NCI-H146 (cell line): ENCODE data around the gene C1orf232.
A peak's percentile ranks its signal among the peaks of the same experiment; 100 is the strongest.

Source experiments
- DNase-seq: peaks from one replicate; lab custom pipeline; 2025; lab: John Stamatoyannopoulos, UW

Gene C1orf232

DNA sequence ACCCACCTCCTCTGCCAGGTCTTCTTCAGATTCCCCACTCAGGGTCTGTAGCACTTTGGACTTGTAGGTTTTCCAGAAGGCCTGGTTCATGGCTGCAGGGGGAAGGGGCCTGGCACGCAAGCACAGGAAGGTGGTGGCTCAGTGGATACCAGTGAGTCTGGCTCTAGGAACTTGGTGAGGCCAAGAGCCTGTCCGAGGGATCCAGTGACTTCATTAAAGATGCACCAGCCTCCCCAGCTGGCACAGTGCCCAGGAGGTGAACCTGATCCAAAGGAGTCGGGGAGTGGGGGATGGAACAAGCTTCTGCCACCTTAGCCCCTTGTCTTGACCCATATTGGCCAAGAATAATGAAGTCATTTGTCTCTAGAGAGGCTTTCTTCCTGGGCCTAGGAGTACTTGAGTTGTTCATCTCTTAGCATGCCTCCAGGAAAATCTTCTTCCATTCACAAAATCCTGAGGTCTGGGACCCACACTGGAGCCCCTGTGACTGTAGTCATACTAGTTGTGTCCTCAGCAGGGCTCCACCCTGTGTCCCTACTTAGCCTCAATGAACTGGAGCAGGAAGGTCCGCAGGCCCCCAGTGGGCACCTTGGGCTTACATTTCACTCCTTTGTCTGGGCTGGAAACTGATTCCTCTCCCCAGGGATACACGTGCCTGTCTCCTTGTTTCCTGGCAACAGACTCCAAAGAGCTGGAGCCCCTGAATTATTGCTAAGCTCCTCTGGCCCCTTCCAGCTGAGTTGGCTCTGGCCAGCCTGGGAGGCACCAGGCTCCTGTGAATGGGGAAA is at the start of gene C1orf232:
TSS of gene C1orf232 (minus strand) at position 554 of the 788 bp plus-strand sequence. CDS start at position 90, 464 bp downstream.
- DNase-seq = peak; percentile 21

DNA sequence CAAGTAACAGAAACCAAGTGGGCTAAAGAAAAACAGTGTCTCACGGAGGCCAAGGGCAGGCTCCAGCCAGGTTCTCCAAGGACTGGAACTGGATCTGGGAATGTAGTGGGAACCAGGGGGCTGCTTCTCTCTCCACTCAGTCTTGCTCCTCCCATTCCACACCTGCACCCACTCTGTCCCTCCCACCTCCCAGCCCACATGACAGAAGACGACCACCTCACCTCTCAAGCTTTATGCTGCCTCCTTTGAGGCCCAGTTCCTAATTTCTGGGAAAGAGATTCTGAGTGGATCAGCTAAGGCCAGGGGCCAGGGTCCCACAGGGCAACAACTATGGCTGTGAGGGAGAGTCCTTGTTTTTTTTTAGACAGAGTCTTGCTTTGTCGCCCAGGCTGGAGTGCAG is 46.5 kb upstream of the C1orf232 start:
- DNase-seq = no peak

DNA sequence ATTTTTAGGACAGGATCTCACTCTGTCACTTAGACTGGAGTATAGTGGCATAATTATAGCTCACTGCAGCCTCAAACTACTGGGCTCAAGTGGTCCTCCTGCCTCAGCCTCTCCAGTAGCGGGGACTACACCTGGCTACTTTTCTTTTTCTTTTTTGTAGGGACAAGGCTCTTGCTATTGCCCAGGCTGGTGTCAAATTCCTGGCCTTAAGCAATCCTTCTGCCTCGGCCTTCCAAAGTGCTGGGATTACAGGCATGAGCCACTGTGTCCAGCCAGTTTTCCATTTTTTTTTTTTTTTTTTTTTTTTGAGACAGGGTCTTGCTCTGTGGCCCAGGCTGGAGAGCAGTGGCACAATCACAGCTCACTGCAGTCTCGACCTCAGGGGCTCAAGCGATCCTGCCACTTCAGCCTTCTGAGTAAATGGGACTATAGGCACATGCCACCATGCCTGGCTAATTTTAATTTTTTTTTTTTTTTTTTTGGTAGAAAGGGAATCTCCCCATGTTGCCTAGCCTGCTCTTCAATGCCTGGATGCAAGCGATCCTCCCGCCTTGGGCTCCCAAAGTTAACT is 44.7 kb upstream of the C1orf232 start:
- no peak for DNase-seq

DNA sequence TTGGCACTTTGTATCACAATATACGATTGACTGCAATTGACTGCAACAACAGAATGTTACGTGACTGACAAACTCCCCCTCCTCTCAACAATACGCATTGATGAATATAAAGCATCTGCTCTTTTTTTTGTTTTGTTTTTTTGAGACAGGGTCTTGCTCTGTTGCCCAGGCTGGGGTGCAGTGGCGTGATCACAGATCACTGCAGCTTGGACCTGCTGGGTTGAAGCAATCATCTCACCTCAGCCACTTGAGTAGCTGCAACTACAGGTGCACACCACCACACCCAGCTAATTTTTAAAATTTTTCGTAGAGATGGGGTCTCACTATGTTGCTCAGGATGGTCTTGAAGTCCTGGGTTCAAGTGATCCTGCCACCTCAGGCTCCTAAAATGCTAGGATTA is 44.0 kb upstream of the C1orf232 start:
- no peak for DNase-seq

DNA sequence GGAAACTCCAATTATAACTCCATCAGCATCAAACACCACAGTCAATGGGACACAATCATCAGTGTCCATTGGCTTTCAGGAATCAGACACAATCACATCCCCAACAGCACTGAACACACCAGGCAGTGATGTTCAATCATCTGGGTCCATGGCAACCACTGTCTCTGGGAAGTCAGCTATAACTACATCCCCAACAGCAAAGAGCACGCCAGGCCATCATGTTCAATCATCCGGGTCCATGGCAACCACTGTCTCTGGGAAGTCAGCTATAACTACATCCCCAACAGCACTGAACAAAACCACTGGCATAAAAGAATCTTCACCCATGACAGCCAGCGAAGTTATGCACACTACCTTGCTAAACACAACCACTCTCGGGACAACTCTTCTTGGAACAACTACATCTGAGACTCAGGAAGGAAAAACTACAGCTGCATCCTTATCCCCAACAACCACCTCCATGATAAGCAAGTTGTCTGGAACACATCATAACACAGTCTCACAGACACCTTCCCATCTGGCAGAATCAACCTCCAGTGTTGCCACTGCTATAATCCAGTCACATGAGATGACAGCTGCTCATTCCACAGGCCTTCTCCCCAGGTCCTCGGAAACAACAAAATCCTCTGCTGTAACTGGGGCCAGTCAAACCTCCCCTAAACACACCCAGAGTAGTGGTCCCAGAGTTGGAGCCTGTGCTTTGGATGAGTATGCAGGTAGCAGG is 41.5 kb upstream of the C1orf232 start:
- no peak for DNase-seq

DNA sequence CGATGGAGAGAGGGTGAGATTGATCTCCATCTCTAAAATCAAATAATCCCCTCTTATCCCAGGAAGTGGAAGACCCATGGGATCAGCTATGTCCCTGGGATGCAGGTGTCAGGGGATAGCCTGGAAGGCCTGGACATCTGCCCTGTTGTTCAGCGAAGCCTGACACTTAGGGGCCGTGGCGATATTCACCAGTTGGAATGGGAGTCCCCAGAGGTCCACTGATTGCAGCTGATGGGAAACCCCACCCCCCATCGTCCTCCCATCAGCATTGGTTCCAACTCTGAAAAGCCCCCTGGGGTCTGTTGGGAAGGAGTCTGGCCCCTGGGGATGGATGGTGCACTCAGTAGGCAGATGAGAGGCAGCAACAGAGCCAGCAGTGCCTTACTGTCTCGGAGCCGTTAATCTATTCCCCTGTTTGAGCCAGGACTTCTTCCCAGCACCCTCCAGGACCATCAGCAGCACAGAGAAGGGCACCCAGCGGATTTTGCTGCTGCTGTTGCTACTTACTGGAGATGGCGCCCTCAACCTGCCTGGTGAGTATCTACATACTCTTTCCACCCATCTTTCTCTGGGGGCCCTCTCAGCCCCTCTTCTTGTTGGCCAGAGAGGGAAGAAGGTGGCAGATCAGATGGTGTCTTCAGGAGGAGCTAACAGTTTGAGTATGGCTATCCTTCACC is 35.0 kb upstream of the C1orf232 start:
- DNase-seq = no peak

DNA sequence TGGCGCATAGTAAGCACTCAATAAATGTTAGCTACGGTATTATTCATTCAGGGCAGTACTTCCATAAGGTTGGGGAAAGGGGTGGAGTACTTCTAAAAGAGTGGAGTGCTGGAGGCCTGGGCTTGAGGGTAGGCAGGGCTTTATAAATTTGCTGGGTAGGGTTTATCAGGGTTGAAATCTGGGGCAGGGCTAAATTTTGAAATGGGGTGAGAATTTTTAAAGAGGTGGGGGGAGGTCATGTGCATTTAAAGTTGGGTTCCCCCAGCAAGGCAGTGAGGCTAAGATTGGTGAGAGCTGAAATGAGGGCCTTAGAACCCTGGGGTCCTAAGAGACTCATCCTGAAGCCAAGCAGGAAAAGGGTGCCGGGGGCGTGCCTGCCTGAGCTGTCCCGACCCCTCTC is 31.6 kb upstream of the C1orf232 start:
- DNase-seq = no peak

DNA sequence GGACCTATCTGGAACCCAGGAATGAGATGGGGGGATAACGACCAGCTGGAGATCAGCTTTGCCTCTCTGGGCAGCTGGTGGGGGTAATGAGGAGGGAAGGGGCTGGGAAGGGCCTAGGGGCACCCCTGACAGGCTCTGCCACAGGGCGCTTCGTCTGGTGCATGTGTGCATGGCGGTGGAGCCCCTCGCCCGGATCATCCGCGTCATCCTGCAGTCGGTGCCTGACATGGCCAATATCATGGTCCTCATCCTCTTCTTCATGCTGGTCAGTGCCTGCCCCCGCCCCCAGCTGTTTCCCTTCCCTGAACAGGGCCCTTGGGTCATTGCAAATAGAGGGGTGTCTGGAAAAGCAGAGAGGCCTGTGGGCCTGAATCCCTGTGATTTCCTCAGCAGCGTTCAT is 29.1 kb upstream of the C1orf232 start:
- DNase-seq = no peak

DNA sequence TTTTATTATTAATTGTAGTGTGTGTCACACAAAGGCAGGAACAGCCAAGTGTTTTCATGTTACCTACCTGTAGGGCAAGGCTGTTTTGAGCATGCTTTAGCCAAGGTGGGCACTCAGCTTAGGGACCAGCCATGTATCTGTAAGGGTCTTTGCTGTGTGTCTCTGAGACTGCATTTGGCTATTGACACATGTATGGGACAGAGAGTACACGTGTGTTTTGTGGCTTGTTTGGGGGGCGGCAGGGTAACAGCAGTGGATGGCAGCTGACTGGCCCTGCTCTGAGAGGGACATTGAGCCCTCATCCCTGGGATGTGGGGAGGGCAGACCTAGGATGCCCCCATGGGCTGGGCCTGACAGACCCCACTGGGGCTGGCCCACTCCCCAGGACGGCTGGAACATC is 28.5 kb upstream of the C1orf232 start:
- DNase-seq = no peak

DNA sequence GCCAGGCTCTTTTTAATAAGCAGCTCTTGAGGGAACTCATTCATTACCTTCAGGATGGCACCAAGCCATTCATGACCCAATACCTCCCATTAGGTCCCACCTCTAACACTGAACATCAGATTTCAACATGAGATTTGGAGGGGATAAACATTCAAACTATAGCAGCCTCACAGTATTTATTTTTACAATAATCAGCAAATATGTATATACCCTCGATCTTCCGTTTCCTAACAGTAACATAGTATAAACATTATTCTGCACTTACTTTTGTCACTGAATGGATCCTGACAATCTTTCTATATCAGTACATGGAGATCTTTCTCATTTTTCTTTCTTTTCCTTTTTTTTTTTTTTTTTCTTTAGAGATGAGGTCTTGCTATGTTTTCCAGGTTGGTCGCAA is 27.0 kb upstream of the C1orf232 start:
- no peak for DNase-seq

DNA sequence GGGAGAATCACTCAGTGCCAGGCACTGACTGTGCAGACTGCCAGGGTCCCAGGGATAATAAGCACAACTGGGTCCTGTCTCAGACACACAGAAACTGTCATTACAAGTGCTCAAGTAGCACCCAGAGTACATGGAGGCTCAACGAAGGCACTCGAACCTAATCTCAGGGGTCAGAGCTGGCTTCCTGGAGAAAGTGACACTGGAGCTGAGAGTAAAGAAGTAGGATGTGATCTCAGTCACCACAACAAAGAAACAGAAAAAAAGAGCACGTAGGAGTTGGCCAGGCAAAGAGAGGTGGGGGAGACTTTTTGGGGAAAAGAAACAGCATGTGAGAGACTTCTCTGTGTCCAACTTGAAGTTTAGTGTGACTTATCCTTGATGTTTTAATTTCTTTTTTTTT is 23.0 kb upstream of the C1orf232 start:
- DNase-seq = no peak

DNA sequence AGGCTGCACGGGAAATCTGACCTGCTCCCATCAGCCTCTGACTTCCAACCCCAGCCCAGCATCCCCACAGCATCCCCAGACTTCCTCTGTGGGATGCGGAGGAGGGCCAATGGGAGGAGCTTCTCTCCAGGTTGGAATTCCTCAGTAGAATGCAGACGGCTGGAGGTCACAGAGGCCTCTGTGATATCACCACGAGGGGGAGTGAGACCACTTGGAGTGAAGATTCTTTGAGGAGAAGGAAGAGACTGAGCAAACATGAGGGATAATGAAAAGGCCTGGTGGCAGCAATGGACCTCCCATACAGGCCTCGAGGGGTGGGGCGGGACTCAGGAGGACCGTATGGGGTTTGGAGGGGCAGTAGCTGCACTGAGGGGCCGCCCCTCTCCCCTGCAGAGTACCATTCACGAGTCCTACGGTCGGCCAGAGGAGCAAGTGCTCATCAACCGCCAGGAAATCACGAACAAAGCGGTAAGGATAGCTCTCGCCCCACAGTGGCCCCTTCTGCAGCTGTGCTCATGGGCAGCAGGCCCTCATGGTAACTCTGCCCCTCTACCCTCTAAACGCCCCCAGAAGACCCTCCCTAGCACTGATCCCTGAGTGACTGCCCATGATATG is 21.7 kb upstream of the C1orf232 start, which contains the start of gene CATSPER4:
TSS of gene CATSPER4 (plus strand) at position 230 of the 615 bp plus-strand sequence. CDS start at position 256, 26 bp downstream.
- DNase-seq = peak; percentile 38

DNA sequence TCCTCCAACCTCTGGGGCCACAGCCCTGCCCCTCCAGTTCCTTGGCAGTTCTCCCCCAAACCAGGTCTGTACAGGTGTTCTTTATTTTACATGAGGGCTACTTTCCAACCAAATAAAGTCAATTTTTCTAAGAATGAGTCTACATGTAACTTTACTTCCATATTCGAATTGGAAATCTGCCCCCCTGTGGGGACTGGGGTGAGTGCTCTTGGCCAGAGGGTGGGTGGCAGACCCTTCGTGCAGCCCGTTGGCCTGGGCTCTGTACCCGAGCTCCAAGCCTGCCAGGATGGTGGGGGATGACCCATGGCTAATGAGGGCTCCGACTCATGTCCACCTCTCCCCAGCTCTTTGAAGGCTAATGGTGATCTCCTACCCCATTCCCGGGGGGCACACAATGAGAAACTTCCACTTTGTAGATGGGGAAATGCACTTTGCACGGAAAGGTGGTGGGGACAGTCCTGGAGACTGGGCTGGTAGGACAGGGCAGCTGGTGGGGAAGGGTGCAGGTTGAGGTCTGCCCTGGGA is 21.1 kb upstream of the C1orf232 start:
- DNase-seq = no peak

DNA sequence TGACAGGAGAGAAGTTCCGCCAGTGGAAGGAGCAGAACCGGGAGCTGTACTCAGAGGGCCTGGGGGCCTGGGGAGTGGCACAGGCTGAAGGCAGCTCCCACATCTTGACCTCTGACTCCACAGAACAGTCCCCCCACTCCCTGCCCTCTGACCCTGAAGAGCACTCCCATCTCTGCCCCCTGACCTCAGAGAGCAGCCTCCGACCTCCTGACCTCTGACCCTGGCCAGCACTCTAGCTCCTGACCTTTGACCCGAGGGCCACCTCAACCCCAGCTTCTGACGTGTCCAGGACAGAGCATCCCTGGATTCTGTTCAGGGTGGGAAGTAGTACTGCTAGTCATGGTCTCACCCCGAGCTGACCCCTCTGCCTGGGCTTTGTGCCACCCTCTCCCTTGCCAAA is 20.6 kb upstream of the C1orf232 start:
- DNase-seq = no peak

DNA sequence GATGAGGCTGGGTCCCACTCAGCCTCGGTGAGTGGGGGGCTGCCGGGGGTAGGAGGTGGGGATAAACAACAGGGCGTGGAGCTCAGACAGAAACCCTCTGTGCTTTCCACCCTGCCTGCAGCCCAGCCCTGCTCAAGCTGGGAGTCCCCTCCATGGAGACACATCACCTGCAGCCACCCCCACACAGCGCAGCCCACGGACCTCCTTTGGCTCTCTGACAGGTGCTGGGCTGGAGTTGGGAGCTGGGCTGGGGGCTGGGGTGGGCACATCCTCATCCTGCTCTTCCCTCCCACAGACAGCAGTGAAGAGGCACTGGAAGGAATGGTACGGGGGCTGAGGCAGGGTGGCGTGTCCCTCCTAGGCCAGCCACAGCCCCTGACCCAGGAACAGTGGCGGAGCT is 19.7 kb upstream of the C1orf232 start:
- no peak for DNase-seq

DNA sequence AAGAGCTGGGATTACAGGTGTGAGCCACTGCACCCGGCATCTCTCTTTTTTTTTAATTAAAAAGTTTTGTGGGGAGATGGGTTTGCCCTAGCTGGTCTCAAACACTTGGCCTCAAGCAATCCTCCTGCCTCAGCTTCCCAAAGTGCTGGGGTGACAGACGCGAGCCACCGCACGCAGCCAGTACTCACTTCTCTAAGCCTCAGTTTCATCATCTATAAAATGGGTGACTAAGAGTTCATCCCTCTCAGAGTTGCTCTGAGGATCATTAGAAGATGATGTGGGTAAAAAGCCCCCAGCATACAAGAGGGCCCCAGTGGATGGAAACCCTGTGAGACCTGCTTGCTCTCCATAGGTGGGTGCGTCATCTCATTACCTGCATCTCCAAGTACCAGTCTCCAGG is 19.1 kb upstream of the C1orf232 start:
- DNase-seq = no peak

DNA sequence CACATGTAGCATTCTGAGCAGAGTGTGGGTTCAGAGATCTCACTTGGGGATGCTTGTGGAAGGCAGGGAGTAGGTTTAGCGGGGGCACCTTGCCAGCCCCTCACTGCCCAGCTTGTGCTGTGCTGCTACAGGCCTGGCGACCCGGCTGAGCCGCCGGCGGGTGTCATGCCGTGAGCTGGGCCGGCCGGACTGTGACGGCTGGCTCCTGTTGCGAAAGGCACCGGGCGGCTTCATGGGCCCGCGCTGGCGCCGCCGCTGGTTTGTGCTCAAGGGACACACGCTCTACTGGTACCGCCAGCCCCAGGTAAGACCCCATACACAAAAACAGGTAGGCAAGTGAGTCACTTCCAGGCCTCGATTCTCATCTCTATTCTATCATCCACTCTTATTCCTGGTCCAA is 16.1 kb upstream of the C1orf232 start:
- no peak for DNase-seq

DNA sequence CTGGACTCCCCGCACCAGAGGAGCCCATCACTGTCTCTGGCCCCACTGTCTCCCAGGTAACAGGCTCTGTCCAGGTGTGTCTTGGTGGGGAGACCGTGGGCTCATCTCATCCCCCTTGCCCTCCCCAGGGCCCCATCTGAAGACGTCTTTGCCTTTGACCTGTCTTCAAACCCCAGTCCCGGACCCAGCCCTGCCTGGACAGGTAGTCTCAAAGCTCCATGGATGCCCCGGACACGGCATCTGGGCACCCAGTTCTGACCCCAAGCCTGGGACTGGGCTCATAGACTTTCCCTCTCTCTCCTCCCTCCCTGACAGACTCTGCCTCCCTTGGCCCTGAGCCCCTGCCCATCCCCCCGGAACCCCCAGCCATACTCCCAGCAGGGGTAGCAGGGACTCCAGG is 15.3 kb upstream of the C1orf232 start:
- DNase-seq = no peak

DNA sequence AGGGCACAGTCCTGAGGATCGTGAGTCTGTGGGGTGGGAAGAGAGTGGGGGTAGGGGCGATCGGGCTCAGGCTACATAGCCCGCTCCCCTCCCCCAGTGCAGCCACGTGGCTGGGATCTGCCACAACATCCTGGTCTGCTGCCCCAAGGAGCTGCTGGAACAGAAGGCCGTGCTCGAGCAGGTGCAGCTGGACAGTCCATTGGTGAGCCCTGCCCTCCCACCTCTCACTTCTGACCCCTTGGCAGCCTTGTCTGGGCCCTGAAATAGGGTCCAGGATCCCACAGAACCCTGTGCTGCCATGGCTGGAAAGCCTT is 13.6 kb upstream of the C1orf232 start:
- DNase-seq = no peak

DNA sequence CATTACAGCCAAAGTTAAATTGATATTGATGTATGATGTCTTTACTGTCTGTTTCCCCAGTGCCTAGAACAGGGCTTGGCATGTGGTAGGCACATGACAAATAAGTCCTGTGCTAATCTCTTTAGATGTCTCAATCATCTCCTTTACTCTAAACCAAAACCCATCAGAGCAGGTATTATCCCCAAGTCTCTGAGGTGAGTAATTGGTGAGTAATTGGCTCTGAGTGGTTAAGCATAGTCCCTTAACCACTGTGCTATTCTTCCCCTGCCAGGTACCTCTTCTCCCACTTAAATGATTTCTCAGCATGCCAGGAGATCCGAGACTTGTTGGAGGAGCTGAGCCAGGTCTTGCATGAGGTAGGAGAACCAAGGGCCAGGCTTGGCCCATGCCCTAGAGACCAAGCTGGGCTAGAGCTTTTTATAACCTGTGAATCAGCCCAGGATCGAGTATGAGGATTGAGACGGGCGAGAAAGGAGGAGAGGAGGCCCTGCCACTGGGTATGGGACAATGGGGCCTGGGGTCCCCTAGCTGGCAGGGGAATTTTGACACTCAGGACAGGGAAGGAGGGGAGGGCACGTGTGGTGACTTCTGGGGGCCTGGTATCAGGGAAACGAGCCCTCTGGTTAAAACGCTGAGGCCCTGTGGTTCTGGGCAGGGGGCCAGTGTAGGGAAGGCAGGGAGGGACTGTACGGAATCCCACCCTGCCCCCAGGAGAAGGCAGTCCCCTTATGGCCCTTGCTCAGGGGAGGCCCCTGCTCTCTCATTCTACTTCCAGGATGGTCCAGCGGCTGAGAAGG is 13.0 kb upstream of the C1orf232 start:
- DNase-seq = no peak

DNA sequence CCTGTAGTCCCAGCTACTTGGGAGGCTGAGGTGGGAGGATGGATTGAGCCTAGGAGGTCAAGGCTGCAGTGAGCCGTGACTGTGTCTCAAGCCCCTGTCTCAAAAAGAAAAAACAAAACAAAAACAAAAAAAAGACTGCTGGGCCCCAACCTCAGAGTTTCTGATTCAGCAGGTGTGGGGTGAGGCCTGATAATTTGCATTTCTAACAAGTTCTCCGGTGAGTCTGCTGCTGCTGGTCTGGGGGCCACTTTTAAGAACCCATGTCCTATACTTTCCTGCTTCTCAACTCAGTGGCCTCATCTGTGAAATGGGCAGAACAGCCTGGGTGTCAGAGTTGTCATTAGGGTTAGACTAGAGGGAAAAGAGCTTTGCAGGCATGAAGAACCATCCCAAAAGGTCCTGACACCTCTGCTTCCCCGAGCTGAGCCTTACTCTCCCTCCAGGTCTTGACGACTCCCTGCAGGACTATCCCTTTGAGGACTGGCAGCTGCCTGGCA is 11.3 kb upstream of the C1orf232 start:
- DNase-seq = no peak
